Activated naive CD4-positive, alpha-beta T cell treated with anti-CD3 and anti-CD28 coated beads, Interleukin-2, amount 50 U/mL, for 16 hours (primary cell): ENCODE data around the gene NPY2R.

ENCODE experiments used
- DNase-seq: peaks from one replicate; pipeline ENCODE4 v3.0.0-alpha.2; 2020

Gene NPY2R

GRCh38 chr4:155249016-155249566, 40.7 kb downstream of the NPY2R start:
- no peak for DNase-seq

GRCh38 chr4:155252327-155252726, 43.9 kb downstream of the NPY2R start:
- no peak for DNase-seq

GRCh38 chr4:155263480-155263879, 55.0 kb downstream of the NPY2R start:
- DNase-seq: no peak

- DNase-seq: no peak
Measured at GRCh38 chr4:155265113-155265512, 56.7 kb downstream of the NPY2R start.
